ENCODE measurements around the gene CD83. TPM values are rescaled to one million over a fixed set of nuclear protein-coding genes. Genes with fewer than 3 reads are reported as not detected.
"Not testable (repeated sequence)": the region's sequence is repeated elsewhere in the genome, so short reads cannot be mapped to it uniquely, and the experiment has no call there.

Gene CD83
- total and polyA plus RNA-seq, 2 experiments from 2014 or later: 6.2 to 6.6 TPM

DNA sequence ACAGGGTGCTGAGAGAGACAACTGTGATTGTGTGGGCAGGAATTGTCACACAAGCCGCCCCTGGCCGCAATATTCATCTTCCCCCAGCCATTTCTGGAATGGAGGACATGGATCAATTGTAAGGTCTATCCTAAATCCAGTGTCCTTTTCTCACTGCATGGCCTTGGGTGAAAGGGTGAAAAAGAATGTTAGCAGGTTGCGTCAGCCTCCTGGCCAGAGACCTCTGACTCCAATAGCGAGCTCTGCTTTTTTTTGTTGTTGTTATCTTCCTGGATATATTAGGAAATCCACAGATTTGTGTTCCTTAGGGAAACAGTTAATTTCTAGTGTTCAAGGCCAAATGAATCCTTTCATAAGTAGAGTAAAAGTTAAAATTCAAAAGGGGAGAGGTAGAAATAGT, 47.1 kb upstream of the CD83 start:
- WGBS (ENCODE audit: low lambda C conversion rate, missing lambda C conversion rate): 82% methylated on average over 4 of the region's 4 CpGs
- H3K36me3 ChIP-seq (replicated peaks; ENCODE audit: insufficient read depth, low read depth): no peaks in the 10 kb centered on the region
- H3K9me2 ChIP-seq (replicated peaks; ENCODE audit: insufficient read depth): no peaks in the 10 kb centered on the region
- H4K20me1 ChIP-seq (ENCODE audit: insufficient read depth, poor library complexity, severe bottlenecking): no peaks in the 10 kb centered on the region
- no peaks in the 10 kb centered on the region for H3K9me3 ChIP-seq (ENCODE audit: low read depth)
- no peak overlapping the region for H2AFZ ChIP-seq
- no peak for DNase-seq (ENCODE audit: low spot score)
- H3K27ac ChIP-seq: no peak overlapping the region
- no peaks in the 10 kb centered on the region for H3K27me3 ChIP-seq
- no peak overlapping the region for H3K4me3 ChIP-seq
- no peaks in the 10 kb centered on the region for H3K4me1 ChIP-seq (ENCODE audit: insufficient read depth)
- H3K79me2 ChIP-seq: no peaks in the 10 kb centered on the region
- no peak for TF ChIP-seq EZH2 (IDR thresholded peaks at IDR 0.05; ENCODE audit: borderline replicate concordance)
- no peak for TF ChIP-seq EZH2phosphoT487 (IDR thresholded peaks at IDR 0.05; ENCODE audit: low read depth, severe bottlenecking, unreplicated experiment)
- TF ChIP-seq, protein P1, sequence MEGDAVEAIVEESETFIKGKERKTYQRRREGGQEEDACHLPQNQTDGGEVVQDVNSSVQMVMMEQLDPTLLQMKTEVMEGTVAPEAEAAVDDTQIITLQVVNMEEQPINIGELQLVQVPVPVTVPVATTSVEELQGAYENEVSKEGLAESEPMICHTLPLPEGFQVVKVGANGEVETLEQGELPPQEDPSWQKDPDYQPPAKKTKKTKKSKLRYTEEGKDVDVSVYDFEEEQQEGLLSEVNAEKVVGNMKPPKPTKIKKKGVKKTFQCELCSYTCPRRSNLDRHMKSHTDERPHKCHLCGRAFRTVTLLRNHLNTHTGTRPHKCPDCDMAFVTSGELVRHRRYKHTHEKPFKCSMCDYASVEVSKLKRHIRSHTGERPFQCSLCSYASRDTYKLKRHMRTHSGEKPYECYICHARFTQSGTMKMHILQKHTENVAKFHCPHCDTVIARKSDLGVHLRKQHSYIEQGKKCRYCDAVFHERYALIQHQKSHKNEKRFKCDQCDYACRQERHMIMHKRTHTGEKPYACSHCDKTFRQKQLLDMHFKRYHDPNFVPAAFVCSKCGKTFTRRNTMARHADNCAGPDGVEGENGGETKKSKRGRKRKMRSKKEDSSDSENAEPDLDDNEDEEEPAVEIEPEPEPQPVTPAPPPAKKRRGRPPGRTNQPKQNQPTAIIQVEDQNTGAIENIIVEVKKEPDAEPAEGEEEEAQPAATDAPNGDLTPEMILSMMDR (IDR thresholded peaks at IDR 0.05; ENCODE audit: poor library complexity): no peak
- H3K4me2 ChIP-seq: no peak overlapping the region

DNA sequence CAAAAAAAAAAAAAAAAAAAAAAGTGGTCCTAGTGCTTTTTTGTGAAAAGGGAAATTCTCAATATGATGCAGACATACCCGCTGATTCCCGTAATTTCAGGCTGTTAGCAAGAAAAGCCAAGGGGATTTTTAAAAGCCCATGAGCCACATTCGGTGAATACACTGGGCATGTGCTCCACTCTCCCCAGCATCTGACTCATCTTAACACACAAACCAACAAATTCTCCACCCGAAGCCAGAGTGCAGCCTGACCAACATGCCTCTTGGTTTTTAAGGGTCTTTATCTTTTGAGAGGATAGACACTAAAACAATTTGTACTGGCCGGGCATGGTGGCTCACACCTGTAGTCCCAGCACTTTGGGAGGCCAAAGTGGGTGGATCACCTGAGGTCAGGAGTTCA, 45.5 kb upstream of the CD83 start:
- WGBS (ENCODE audit: low lambda C conversion rate, missing lambda C conversion rate): 81% methylated on average over 5 of the region's 5 CpGs
- Histone ChIP-seq H4K20me1 (ENCODE audit: insufficient read depth, poor library complexity, severe bottlenecking) (no peaks in the 10 kb centered on the region), H3K4me3 (no peak overlapping the region)

DNA sequence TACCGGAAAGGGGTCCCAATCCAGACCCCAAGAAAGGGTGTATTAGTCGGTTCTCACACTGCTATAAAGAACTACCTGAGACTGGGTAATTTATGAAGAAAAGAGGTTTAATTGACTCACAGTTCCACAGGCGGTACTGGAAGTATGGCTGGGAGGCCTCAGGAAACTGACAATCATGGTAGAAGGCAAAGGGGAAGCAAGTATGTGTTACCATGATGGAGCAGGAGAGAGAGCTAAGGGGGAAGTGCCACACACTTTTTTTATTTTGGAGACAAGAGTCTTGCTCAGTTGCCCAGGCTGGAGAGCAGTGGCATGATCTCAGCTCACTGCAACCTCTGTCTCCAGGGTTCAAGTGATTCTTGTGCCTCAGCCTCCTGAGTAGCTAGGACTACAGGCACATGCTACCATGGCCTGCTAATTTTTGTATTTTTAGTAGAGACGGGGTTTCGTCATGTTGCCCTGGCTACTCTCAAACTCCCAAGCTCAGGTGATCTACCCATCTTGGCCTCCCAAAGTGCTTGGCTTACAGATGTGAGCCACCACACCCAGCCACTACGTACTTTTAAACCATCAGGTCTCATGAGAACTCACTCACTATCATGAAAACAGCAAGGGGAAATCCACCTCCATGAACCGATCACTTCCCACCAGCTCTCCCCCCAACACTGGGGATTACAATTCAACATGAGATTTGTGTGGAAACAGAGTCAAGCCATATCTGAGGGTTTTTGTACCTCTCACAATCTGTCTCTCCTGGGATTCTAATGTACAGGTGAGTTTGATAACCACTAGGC, 43.8 kb upstream of the CD83 start:
- not testable (repeated sequence) for H3K4me3 ChIP-seq; H3K9me3 ChIP-seq (ENCODE audit: low read depth); H3K36me3 ChIP-seq (replicated peaks; ENCODE audit: insufficient read depth, low read depth); H3K4me1 ChIP-seq (ENCODE audit: insufficient read depth); H4K20me1 ChIP-seq (ENCODE audit: insufficient read depth, poor library complexity, severe bottlenecking); H2AFZ ChIP-seq; H3K79me2 ChIP-seq; H3K4me2 ChIP-seq; H3K9me2 ChIP-seq (replicated peaks; ENCODE audit: insufficient read depth); DNase-seq (ENCODE audit: low spot score); H3K27ac ChIP-seq; H3K27me3 ChIP-seq
- WGBS (ENCODE audit: low lambda C conversion rate, missing lambda C conversion rate): 97% methylated on average over 7 of the region's 7 CpGs

More for the DNA sequence above, 45.5 kb upstream of the CD83 start:
- H3K4me2 ChIP-seq: no peak overlapping the region
- no peaks in the 10 kb centered on the region for H3K9me2 ChIP-seq (replicated peaks; ENCODE audit: insufficient read depth)
- H3K27me3 ChIP-seq: no peaks in the 10 kb centered on the region
- H3K9me3 ChIP-seq (ENCODE audit: low read depth): no peaks in the 10 kb centered on the region
- H2AFZ ChIP-seq: no peak overlapping the region
- no peaks in the 10 kb centered on the region for H3K36me3 ChIP-seq (replicated peaks; ENCODE audit: insufficient read depth, low read depth)
- H3K4me1 ChIP-seq (ENCODE audit: insufficient read depth): no peaks in the 10 kb centered on the region
- no peak for DNase-seq (ENCODE audit: low spot score)
- TF ChIP-seq, protein P1 (IDR thresholded peaks at IDR 0.05; ENCODE audit: poor library complexity): no peak
- TF ChIP-seq EZH2 (IDR thresholded peaks at IDR 0.05; ENCODE audit: borderline replicate concordance) (no peak), EZH2phosphoT487 (IDR thresholded peaks at IDR 0.05; ENCODE audit: low read depth, severe bottlenecking, unreplicated experiment) (no peak)
- no peaks in the 10 kb centered on the region for H3K79me2 ChIP-seq
- H3K27ac ChIP-seq: no peak overlapping the region

DNA sequence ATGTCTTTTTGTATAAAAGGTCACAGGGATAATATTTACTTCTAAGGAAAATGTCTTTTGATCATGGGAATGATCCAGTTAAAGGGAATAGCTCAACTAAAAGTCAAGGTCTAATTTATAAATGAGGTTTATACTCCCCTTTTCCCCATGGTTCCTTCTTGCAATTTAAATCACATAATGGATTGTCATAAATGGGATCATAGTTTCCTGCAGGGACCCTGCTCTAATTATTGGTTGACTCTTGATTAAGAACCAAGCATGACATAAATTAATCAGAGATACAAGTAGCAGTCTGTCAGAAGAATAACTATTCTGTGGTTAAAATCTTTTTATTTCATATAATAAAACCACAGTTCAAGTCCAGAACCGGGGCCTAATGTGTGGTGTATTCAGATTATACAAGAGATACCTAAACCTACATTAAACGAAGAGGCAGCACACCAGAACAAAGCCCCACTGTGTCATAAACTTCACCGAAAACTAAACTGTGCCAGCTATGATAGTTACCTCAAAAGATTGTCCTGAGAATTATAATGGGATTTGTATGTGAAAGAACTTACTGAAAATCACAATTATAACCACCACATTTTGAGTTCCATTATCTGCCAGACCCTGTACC, 43.0 kb upstream of the CD83 start:
- no peaks in the 10 kb centered on the region for H3K27me3 ChIP-seq
- no peaks in the 10 kb centered on the region for H4K20me1 ChIP-seq (ENCODE audit: insufficient read depth, poor library complexity, severe bottlenecking)
- no peaks in the 10 kb centered on the region for H3K79me2 ChIP-seq
- peak overlapping the region; percentile 62 for H3K4me2 ChIP-seq
- no peak for DNase-seq (ENCODE audit: low spot score)
- H3K4me3 ChIP-seq: no peak overlapping the region
- WGBS (ENCODE audit: low lambda C conversion rate, missing lambda C conversion rate): 63% methylated on average over 3 of the region's 3 CpGs
- H3K9me3 ChIP-seq (ENCODE audit: low read depth): no peaks in the 10 kb centered on the region
- no peak for TF ChIP-seq EZH2 (IDR thresholded peaks at IDR 0.05; ENCODE audit: borderline replicate concordance)
- TF ChIP-seq, protein P1 (IDR thresholded peaks at IDR 0.05; ENCODE audit: poor library complexity): no peak
- H3K27ac ChIP-seq: peak overlapping the region; percentile 39
- H3K36me3 ChIP-seq (replicated peaks; ENCODE audit: insufficient read depth, low read depth): no peaks in the 10 kb centered on the region
- H3K9me2 ChIP-seq (replicated peaks; ENCODE audit: insufficient read depth): no peaks in the 10 kb centered on the region
- H2AFZ ChIP-seq: peak overlapping the region; percentile 10
- no peaks in the 10 kb centered on the region for H3K4me1 ChIP-seq (ENCODE audit: insufficient read depth)

All from hepatocyte (in vitro differentiated cells).